Medulla oblongata (tissue), 1 donor: ENCODE results near the gene CFTR.
"Not testable (repeated sequence)": the region's sequence is repeated elsewhere in the genome, so short reads cannot be mapped to it uniquely, and the experiment has no call there.

ENCODE experiments used
- DNase-seq: peaks from one replicate; pipeline ENCODE4 v3.0.0-alpha.2; 2015; ENCODE audit errors: extremely low spot score

Gene CFTR

GRCh38 chr7:117479225-117480054 lies at the start of gene CFTR:
Gene CFTR (plus strand): TSS chr7:117480025. CDS start chr7:117480095, 70 bp downstream.
- no peak for DNase-seq

DNA sequence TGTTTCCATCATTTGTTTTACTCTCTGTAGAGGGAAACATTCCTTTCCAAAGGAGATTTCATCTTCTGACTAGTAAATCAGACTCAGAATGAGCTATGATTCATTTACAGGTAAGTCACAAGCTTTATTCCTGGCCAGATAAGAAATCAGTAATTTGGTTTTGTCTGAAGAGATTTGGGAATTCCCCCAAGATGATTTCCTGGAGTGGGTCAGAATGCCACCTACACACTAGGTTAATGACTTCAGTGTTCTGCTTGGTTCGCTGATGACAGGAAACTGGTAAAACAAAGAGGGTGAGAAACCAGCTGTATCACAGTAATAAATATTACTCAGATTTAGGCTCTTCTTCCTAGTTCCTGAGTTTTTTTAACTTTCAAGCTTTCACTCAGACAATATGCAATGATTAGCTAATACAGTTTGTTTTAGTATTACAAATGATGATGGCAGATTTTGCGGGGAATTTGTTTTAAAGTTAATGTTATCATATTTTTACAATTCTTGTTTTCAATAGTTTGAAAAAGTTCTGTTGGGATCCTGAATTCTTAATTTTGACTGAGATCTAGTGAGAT lies 44.3 kb upstream of the CFTR start:
- DNase-seq = no peak

GRCh38 chr7:117444646-117445045 lies 35.2 kb upstream of the CFTR start:
- no peak for DNase-seq

DNA sequence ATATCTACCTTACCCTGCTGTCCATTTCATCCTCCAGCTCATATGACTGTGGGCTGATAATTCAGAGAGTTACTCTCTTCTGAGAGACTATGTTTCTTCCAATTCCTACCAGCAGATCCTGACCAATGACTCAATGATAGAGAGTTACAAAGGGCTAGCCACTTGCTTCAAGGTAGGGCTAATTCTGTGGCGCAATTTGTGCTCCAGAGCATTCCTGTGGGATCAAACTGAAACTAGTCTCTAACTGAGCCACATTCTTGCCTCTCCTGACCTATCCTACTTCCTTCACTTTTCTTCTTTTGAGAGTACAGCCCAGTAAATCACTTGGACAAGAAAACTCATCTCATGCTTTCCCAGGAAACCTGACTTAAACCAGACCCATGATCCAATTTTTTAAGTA lies 34.6 kb upstream of the CFTR start:
- no peak for DNase-seq

DNA sequence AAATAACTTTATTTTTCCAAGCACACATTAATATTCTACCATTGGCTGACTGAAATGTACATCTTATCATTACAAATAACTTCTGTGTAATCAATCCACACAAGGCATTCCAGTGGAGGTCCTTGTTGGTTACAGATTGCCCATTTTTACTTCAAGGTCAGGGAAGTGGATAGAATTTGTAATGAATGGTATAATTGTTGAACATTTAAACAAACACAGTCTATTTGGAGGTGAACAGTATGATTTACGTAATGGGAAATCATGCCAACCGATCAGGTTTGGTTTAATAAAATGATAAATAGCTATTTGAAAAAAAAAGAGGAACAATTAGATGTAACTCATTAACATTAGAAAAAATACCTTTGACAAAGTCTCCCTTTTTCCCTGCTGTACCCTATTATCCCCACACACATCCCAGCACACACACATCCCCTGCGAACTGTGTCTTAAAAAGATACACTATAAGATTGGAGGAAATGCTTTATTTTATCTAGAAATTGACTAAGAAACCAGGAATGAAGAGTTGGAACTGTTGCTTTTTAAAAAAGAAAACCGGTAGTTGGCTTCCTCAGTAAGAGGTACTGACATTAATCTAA lies 33.5 kb upstream of the CFTR start:
- no peak for DNase-seq

DNA sequence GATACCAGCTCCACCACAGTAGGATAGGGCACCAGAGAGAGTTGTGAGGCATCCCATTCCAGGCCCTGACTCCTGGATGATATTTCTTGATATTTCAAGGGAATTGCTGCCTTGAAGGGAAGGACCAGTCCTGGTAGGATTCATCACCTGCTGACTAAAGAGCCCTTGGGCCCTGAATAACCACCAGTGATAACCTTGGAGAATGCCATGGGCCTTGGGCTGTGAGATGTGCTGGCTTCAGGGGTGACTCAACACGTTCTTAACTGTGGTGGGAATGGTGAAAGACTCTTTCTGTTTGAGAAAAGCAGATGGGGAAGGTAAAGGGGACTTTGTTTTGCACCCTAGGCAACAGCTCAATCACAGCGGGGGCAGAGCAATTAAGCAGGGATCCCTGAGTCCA lies 31.2 kb upstream of the CFTR start:
- DNase-seq = no peak

DNA sequence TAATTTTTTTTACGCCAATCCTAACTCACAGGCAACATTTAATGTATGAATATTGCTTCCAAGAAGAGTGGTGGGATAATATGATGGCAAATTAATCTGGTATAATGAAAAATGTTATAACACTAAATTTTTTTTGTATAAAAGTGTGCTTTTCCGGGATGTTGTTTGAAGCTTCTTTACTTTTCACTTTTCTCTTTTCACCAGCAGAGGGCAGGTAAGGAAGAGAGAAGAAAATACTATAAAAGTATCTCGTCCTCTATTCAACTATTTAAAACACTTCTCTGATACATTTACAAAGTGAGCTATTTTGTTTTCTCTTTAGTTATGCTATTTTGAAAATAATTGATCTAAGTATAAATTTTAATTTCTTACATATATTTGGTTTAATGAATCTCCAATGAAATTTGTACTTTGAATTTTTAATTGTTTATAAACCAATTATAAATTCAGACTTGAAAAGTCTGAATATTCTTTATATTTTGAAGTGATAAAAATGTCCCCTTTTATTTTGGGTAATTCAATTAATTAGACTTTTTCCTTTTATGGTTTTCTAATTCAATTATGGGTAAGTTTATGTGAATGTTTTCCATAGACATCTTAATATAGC lies 20.7 kb upstream of the CFTR start:
- peak; percentile 68 for DNase-seq

DNA sequence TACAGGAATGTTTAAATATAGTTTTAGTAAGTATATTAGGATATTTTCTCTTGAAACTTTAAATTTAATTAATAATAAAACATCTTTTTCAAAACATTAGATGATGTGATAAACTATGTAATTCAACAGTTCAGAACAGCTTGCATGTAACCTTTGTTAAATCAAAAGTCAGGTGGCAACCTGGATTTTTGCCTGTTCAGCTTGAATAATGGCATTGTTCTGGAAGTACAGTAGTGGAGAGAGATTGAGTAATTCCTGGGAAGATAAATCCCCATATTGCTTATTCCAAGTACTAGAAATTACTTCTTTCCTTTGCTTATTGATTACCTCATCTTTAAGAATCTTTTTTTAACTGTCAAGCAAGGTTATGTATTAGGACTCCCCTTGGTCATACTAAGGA lies 20.1 kb upstream of the CFTR start:
- DNase-seq = no peak

- DNase-seq = not testable (repeated sequence)
Measured at GRCh38 chr7:117460815-117461214, 19.0 kb upstream of the CFTR start.

- DNase-seq = no peak
Measured at GRCh38 chr7:117468174-117468573, 11.7 kb upstream of the CFTR start.

- no peak for DNase-seq
Measured at GRCh38 chr7:117470777-117471176, 9.0 kb upstream of the CFTR start.

GRCh38 chr7:117472335-117472734 lies 7.5 kb upstream of the CFTR start:
- no peak for DNase-seq

GRCh38 chr7:117476557-117477215 lies 3.1 kb upstream of the CFTR start:
- no peak for DNase-seq

DNA sequence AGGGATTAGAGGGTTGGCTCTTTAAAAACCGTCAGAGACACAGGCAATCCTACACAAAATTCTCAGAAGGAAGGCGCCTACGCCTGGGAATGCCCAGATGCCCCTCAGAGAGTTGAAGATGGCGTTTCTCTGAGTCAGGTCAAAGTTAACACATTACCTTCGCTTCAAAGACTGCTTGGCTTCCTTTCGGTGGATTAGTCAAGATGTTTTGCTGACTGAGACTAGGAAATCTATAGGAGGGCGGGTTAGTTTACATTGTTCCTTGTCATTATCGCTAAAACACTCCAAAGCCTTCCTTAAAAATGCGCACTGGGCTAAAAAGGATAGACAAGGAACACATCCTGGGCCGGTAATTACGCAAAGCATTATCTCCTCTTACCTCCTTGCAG lies 995 bp upstream of the CFTR start:
- DNase-seq = no peak

GRCh38 chr7:117480055-117480362 lies 184 bp downstream of the CFTR start:
- no peak for DNase-seq

- no peak for DNase-seq
Measured at GRCh38 chr7:117480978-117481377, 1.2 kb downstream of the CFTR start.

DNA sequence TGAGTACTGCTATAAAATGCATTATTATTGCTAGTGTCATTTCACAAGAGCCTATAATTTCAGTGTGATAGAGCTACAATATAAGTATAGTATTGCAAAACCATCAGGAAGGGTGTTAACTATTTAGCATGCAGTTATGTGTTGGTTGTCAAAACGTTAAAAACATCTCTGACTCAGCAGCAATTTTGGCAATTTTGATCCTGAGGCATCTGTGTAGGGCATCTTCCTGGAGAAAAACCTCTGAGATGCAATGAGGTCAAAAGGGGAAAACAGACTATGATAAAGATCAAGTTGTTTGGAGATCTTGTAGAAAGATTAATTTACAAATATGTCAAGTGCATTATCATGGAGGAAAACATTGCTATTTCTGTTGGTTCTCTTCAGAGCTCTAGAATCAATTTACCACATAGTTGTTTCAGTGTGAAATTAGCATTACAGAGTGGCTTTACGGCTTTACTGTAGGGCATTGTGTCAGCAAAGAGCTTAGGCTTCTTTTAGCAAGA lies 5.3 kb downstream of the CFTR start:
- no peak for DNase-seq

- no peak for DNase-seq
Measured at GRCh38 chr7:117489016-117489415, 9.2 kb downstream of the CFTR start.

DNA sequence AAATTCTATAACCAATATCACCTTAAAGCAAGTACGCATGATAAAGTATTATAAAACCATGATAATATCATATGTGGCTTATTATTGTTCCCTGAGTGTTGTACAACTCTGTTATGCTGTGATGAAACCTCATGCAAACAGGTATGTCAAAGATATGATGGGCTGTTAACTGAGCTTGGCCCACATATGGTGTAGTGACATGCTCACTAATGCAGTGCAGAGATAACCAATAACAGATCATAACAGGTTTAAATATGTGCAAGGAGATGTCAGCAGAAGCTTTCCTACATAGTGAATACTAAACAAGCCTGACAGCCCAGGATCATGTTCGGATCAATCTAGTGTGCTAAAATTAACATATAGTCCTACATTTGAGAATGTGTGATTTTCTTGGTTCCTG lies 9.6 kb downstream of the CFTR start:
- no peak for DNase-seq

DNA sequence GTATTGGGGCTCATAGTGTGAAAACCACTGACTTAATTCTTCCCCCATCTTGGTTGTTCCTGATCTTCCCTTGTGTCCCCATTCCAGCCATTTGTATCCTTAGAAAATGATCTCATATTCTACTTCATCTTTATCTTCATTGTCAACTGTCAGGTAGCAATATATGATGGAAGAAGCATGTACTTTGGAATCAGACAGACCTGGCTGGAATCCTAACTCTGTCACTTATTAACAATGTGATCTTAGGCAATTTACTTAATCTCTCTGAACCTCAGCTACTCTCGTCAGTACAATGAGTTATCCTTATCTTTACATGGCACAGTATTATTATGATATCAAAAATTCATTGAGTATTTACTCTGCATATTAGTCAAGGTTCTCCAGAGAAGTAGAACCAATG lies 10.1 kb downstream of the CFTR start:
- DNase-seq = no peak

DNA sequence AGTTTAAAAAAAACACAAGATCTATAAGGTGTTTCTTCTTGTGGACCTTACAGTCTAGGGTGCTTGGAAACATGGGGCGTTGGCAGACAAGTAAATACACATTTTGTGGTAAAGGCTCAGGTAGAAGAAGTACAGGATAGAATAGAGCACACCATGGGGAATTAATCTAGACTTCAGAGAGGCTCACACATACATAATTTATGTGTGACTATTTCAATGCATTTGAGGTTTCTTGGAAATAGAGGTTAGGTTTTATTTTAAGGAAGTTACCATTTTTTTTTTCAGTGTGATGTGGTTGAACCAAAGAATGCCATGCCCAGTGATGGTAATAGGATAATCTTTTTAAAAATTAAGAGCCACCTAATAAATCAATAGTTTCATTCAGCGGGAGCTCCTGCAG lies 12.8 kb downstream of the CFTR start:
- no peak for DNase-seq

DNA sequence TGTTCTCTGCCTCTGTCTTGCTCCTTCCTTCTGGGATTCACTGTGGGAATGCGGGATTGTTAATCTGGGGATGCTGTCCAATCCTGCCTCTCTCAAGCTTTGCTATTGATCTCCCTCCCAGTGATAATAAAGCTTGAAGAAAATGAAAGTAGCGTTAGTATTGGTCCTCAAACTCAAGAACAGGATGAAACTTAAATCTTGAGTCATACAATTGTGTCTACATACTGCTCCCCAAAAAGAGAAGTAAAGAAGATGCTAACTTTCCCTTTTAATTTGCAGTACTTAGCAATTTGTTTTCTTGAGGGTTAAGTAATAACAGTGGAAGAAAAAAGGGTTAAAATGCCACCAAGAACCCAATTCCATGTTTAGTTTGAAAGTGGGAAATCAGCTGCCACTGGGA lies 13.6 kb downstream of the CFTR start:
- DNase-seq = no peak
